Measurements from ENCODE around the gene SLC25A5. TPM values are rescaled to one million over a fixed set of nuclear protein-coding genes. Genes with fewer than 3 reads are reported as not detected.

SLC25A5 gene
- total and polyA plus RNA-seq, 2 experiments from 2014 or later, result 104 to 150 TPM

- Histone ChIP-seq H3K9me2 (ENCODE audit: insufficient read depth) (no peaks in the 10 kb centered on the region), H3K9ac (no peak overlapping the region), H3K4me2 (ENCODE audit: unreplicated experiment) (no peak overlapping the region), H3K27ac (no peak overlapping the region), H3F3A (ENCODE audit: insufficient read depth) (peaks cover 7% of the 10 kb centered on the region), H3K36me3 (ENCODE audit: low read depth) (no peaks in the 10 kb centered on the region), H3K4me1 (ENCODE audit: insufficient read depth) (peaks cover 14% of the 10 kb centered on the region), H3K79me2 (ENCODE audit: insufficient read depth) (no peaks in the 10 kb centered on the region), H2AFZ (no peak overlapping the region; the same call in 1 of the 2 replicates), H3K27me3 (replicated peaks; ENCODE audit: insufficient read depth) (no peaks in the 10 kb centered on the region), H3K4me3 (no peak overlapping the region), H4K20me1 (ENCODE audit: insufficient read depth) (no peaks in the 10 kb centered on the region), H3K9me3 (ENCODE audit: low read depth) (no peaks in the 10 kb centered on the region)
- no peak for DNase-seq
- 75 to 78% methylated on average over 5 to 6 of the region's 6 CpGs for WGBS, 2 experiments (ENCODE audit: low coverage in 1 of 2, low lambda C conversion rate in 2 of 2, missing lambda C conversion rate in 2 of 2)
- in situ Hi-C loops (cut with MboI), result loop anchor here (25.0 kb wide), 1 partner anchor 230 kb away; no protein-coding TSS in a partner anchor
- TF ChIP-seq EZH2phosphoT487 (IDR thresholded peaks at IDR 0.05; ENCODE audit: insufficient read depth, low read depth), result no peak
Measured at GRCh38 chrX:119507206-119507605, 39.0 kb downstream of the SLC25A5 start.

- H3F3A ChIP-seq (ENCODE audit: insufficient read depth), result no peaks in the 10 kb centered on the region
- H3K4me1 ChIP-seq (ENCODE audit: insufficient read depth), result no peaks in the 10 kb centered on the region
- H3K27me3 ChIP-seq (replicated peaks; ENCODE audit: insufficient read depth), result no peaks in the 10 kb centered on the region
- TF ChIP-seq EZH2 (IDR thresholded peaks at IDR 0.05; ENCODE audit: insufficient read depth, poor library complexity, severe bottlenecking) (no peak), EZH2phosphoT487 (IDR thresholded peaks at IDR 0.05; ENCODE audit: insufficient read depth, low read depth) (no peak)
- no peaks in the 10 kb centered on the region for H3K9me2 ChIP-seq (ENCODE audit: insufficient read depth)
- no peak overlapping the region for H3K27ac ChIP-seq
- no peaks in the 10 kb centered on the region for H3K36me3 ChIP-seq (ENCODE audit: low read depth)
- H3K9me3 ChIP-seq (ENCODE audit: low read depth), result no peaks in the 10 kb centered on the region
- H3K79me2 ChIP-seq (ENCODE audit: insufficient read depth), result no peaks in the 10 kb centered on the region
- H3K4me3 ChIP-seq, result no peak overlapping the region
- H3K9ac ChIP-seq, result no peak overlapping the region
- DNase-seq, result peak; percentile 76
- in situ Hi-C loops (cut with MboI), result loop anchor here (25.0 kb wide), 1 partner anchor 225 kb away; no protein-coding TSS in a partner anchor
- H2AFZ ChIP-seq, result no peak overlapping the region
- no peak overlapping the region for H3K4me2 ChIP-seq (ENCODE audit: unreplicated experiment)
- WGBS, 2 experiments (ENCODE audit: low coverage in 1 of 2, low lambda C conversion rate in 2 of 2, missing lambda C conversion rate in 2 of 2), result 54 to 60% methylated on average over 13 to 14 of the region's 14 CpGs
- H4K20me1 ChIP-seq (ENCODE audit: insufficient read depth), result no peaks in the 10 kb centered on the region
Measured at GRCh38 chrX:119512146-119512800, 44.0 kb downstream of the SLC25A5 start.

- H3K9ac ChIP-seq, result peak overlapping the region; percentile 46; the same call in 1 of the 2 replicates
- no peaks in the 10 kb centered on the region for H3K9me2 ChIP-seq (ENCODE audit: insufficient read depth)
- no peak overlapping the region for H3K4me3 ChIP-seq
- in situ Hi-C loops (cut with MboI), result loop anchor here (25.0 kb wide), 1 partner anchor 221 kb away; no protein-coding TSS in a partner anchor
- H3K27ac ChIP-seq, result no peak overlapping the region
- DNase-seq, result peak; percentile 77
- H3K36me3 ChIP-seq (ENCODE audit: low read depth), result no peaks in the 10 kb centered on the region
- H4K20me1 ChIP-seq (ENCODE audit: insufficient read depth), result no peaks in the 10 kb centered on the region
- no peaks in the 10 kb centered on the region for H3K4me1 ChIP-seq (ENCODE audit: insufficient read depth)
- H2AFZ ChIP-seq, result peak overlapping the region; percentile 91
- H3K27me3 ChIP-seq (replicated peaks; ENCODE audit: insufficient read depth), result no peaks in the 10 kb centered on the region
- H3K9me3 ChIP-seq (ENCODE audit: low read depth), result no peaks in the 10 kb centered on the region
- no peaks in the 10 kb centered on the region for H3K79me2 ChIP-seq (ENCODE audit: insufficient read depth)
- TF ChIP-seq EZH2 (IDR thresholded peaks at IDR 0.05; ENCODE audit: insufficient read depth, poor library complexity, severe bottlenecking) (no peak), EZH2phosphoT487 (IDR thresholded peaks at IDR 0.05; ENCODE audit: insufficient read depth, low read depth) (no peak)
- WGBS, 2 experiments (ENCODE audit: low coverage in 1 of 2, low lambda C conversion rate in 2 of 2, missing lambda C conversion rate in 2 of 2), result 39 to 61% methylated on average over 4 to 5 of the region's 5 CpGs
- no peaks in the 10 kb centered on the region for H3F3A ChIP-seq (ENCODE audit: insufficient read depth)
- H3K4me2 ChIP-seq (ENCODE audit: unreplicated experiment), result no peak overlapping the region
Measured at GRCh38 chrX:119516157-119516702, 48.0 kb downstream of the SLC25A5 start.

GRCh38 chrX:119518371-119518770, 50.1 kb downstream of the SLC25A5 start:
- Histone ChIP-seq H3K4me2 (ENCODE audit: unreplicated experiment) (no peak overlapping the region), H3K27me3 (replicated peaks; ENCODE audit: insufficient read depth) (no peaks in the 10 kb centered on the region), H3K79me2 (ENCODE audit: insufficient read depth) (no peaks in the 10 kb centered on the region), H3K4me3 (no peak overlapping the region), H3K9me2 (ENCODE audit: insufficient read depth) (no peaks in the 10 kb centered on the region), H3K27ac (no peak overlapping the region), H3K36me3 (ENCODE audit: low read depth) (no peaks in the 10 kb centered on the region), H4K20me1 (ENCODE audit: insufficient read depth) (no peaks in the 10 kb centered on the region), H3K4me1 (ENCODE audit: insufficient read depth) (no peaks in the 10 kb centered on the region), H3K9me3 (ENCODE audit: low read depth) (no peaks in the 10 kb centered on the region), H2AFZ (no peak overlapping the region), H3K9ac (no peak overlapping the region), H3F3A (ENCODE audit: insufficient read depth) (no peaks in the 10 kb centered on the region)
- WGBS, 2 experiments (ENCODE audit: low coverage in 1 of 2, low lambda C conversion rate in 2 of 2, missing lambda C conversion rate in 2 of 2), result 74 to 75% methylated on average over 4 of the region's 4 CpGs
- TF ChIP-seq EZH2 (IDR thresholded peaks at IDR 0.05; ENCODE audit: insufficient read depth, poor library complexity, severe bottlenecking) (no peak), EZH2phosphoT487 (IDR thresholded peaks at IDR 0.05; ENCODE audit: insufficient read depth, low read depth) (no peak)
- no peak for DNase-seq
- in situ Hi-C loops (cut with MboI), result loop anchor here (25.0 kb wide), 1 partner anchor 219 kb away; no protein-coding TSS in a partner anchor

Small RNAs within 50 kb of the gene (small RNA-seq; reads per million reads assigned to genes)
- 0.19 reads per million for gene RNU1-67P (ENCODE audit: low read depth, low replicate concordance)
- not detected for gene RNY3P16 (ENCODE audit: low read depth, low replicate concordance)

Other genes with a start within 250 kb of the SLC25A5 start
- gene PGRMC1, start 232.2 kb upstream of the SLC25A5 start, total RNA-seq (2014; rRNA removed; shearing (Covaris generic)), result 238 and 245 TPM in 2 replicates
- gene PGRMC1, start 232.2 kb upstream of the SLC25A5 start, polyA plus RNA-seq (2016; fragmentation: Nextera tagmentation; extraction: Ambion mirVana), result 172 and 176 TPM in 2 replicates
- 41.1 and 53.4 TPM in 2 replicates for gene SLC25A43, start 69.1 kb upstream of the SLC25A5 start, total RNA-seq (2014; rRNA removed; shearing (Covaris generic))
- gene SLC25A43, start 69.1 kb upstream of the SLC25A5 start, polyA plus RNA-seq (2016; fragmentation: Nextera tagmentation; extraction: Ambion mirVana), result 28.4 and 31.2 TPM in 2 replicates
- gene STEEP1, start 97.0 kb downstream of the SLC25A5 start, total RNA-seq (2014; rRNA removed; shearing (Covaris generic)), result 31.5 and 33.1 TPM in 2 replicates
- gene STEEP1, start 97.0 kb downstream of the SLC25A5 start, polyA plus RNA-seq (2016; fragmentation: Nextera tagmentation; extraction: Ambion mirVana), result 11.8 TPM in 2 replicates
- gene UBE2A, start 106.1 kb downstream of the SLC25A5 start, total RNA-seq (2014; rRNA removed; shearing (Covaris generic)), result 36.1 and 51.0 TPM in 2 replicates
- gene UBE2A, start 106.1 kb downstream of the SLC25A5 start, polyA plus RNA-seq (2016; fragmentation: Nextera tagmentation; extraction: Ambion mirVana), result 147 and 150 TPM in 2 replicates
- gene NKRF, start 138.0 kb downstream of the SLC25A5 start, total RNA-seq (2014; rRNA removed; shearing (Covaris generic)), result 3.8 TPM in 2 replicates
- gene NKRF, start 138.0 kb downstream of the SLC25A5 start, polyA plus RNA-seq (2016; fragmentation: Nextera tagmentation; extraction: Ambion mirVana), result 2.5 and 3.3 TPM in 2 replicates
- gene SEPTIN6, start 224.7 kb downstream of the SLC25A5 start, total RNA-seq (2014; rRNA removed; shearing (Covaris generic)), result 22.2 and 23.8 TPM in 2 replicates
- 20.6 and 23.9 TPM in 2 replicates for gene SEPTIN6, start 224.7 kb downstream of the SLC25A5 start, polyA plus RNA-seq (2016; fragmentation: Nextera tagmentation; extraction: Ambion mirVana)